NCI-H2107 treated with DMSO at 0.1 percent for 48 hours (cell line): ENCODE results near the gene AFF1.
"Not testable (repeated sequence)": the region's sequence is repeated elsewhere in the genome, so short reads cannot be mapped to it uniquely, and the experiment has no call there.

Experiments
- DNase-seq: peaks from one replicate; lab custom pipeline; 2025; ENCODE audit not compliant: unreplicated experiment; lab: John Stamatoyannopoulos, UW

The AFF1 gene

GRCh38 chr4:87076690-87077358 lies 142.0 kb downstream of the AFF1 start:
- no peak for DNase-seq

GRCh38 chr4:87077914-87078585 lies 143.2 kb downstream of the AFF1 start:
- DNase-seq: no peak

GRCh38 chr4:87078987-87079486 lies 144.2 kb downstream of the AFF1 start:
- DNase-seq: no peak

- DNase-seq: no peak
These were observed 145.2 kb downstream of the AFF1 start for GRCh38 chr4:87079967-87080366.

- no peak for DNase-seq
These were observed 145.7 kb downstream of the AFF1 start for GRCh38 chr4:87080462-87080861.

GRCh38 chr4:87081826-87082225 lies 147.0 kb downstream of the AFF1 start:
- DNase-seq: no peak

GRCh38 chr4:87085732-87086131 lies 150.9 kb downstream of the AFF1 start:
- DNase-seq: not testable (repeated sequence)

GRCh38 chr4:87086143-87086805 lies 151.5 kb downstream of the AFF1 start:
- no peak for DNase-seq

GRCh38 chr4:87087015-87087414 lies 152.2 kb downstream of the AFF1 start:
- no peak for DNase-seq

- no peak for DNase-seq
These were observed 152.6 kb downstream of the AFF1 start for GRCh38 chr4:87087420-87087819.

GRCh38 chr4:87088186-87088585 lies 153.4 kb downstream of the AFF1 start:
- no peak for DNase-seq

GRCh38 chr4:87089368-87089767 lies 154.6 kb downstream of the AFF1 start:
- no peak for DNase-seq

GRCh38 chr4:87090305-87090704 lies 155.5 kb downstream of the AFF1 start:
- DNase-seq: no peak

GRCh38 chr4:87092389-87093141 lies 157.8 kb downstream of the AFF1 start:
- peak; percentile 66 for DNase-seq

GRCh38 chr4:87093443-87094123 lies 158.8 kb downstream of the AFF1 start:
- peak; percentile 14 for DNase-seq

- no peak for DNase-seq
These were observed 162.3 kb downstream of the AFF1 start for GRCh38 chr4:87097075-87097474.

- DNase-seq: no peak
These were observed 165.4 kb downstream of the AFF1 start for GRCh38 chr4:87100168-87100567.

- no peak for DNase-seq
These were observed 166.9 kb downstream of the AFF1 start for GRCh38 chr4:87101543-87102199.

- no peak for DNase-seq
These were observed 168.3 kb downstream of the AFF1 start for GRCh38 chr4:87103086-87103485.

GRCh38 chr4:87103691-87104187 lies 168.9 kb downstream of the AFF1 start:
- no peak for DNase-seq
